ENCODE measurements around the gene OR8G1.
A peak's percentile ranks its signal among the peaks of the same experiment; 100 is the strongest.

The OR8G1 gene

GRCh38 chr11:124240621-124241397 is at the start of gene OR8G1:
TSS of gene OR8G1 (plus strand) at chr11:124241095. CDS start at chr11:124249676, 8,581 bp downstream.
- no peak within 1 kb of the TSS for H3K4me3 ChIP-seq (replicated peaks in 1 of 2; ENCODE audit: low read depth in 2 of 2, low read length in 2 of 2)
- no peak for DNase-seq (ENCODE audit: low read depth in 2 of 2)
- TF ChIP-seq CTCF (IDR thresholded peaks at IDR 0.05; ENCODE audit: low read depth, low read length) = no peak

GRCh38 chr11:124193221-124194010 is 47.5 kb upstream of the OR8G1 start:
- no peak overlapping the region for H3K4me3 ChIP-seq (replicated peaks in 1 of 2; ENCODE audit: low read depth in 2 of 2, low read length in 2 of 2)
- no peak for TF ChIP-seq CTCF (IDR thresholded peaks at IDR 0.05; ENCODE audit: low read depth, low read length)
- no peak for DNase-seq (ENCODE audit: low read depth in 2 of 2)

GRCh38 chr11:124194293-124195188 is 46.4 kb upstream of the OR8G1 start:
- TF ChIP-seq CTCF (IDR thresholded peaks at IDR 0.05; ENCODE audit: low read depth, low read length) = no peak
- DNase-seq (ENCODE audit: low read depth in 2 of 2) = peak; percentile 45 to 48
- no peak overlapping the region for H3K4me3 ChIP-seq (replicated peaks in 1 of 2; ENCODE audit: low read depth in 2 of 2, low read length in 2 of 2)

- TF ChIP-seq CTCF (IDR thresholded peaks at IDR 0.05; ENCODE audit: low read depth, low read length) = peak; percentile 81
- no peak overlapping the region for H3K4me3 ChIP-seq (replicated peaks in 1 of 2; ENCODE audit: low read depth in 2 of 2, low read length in 2 of 2)
- DNase-seq (ENCODE audit: low read depth in 2 of 2) = peak; percentile 80 to 81
These were observed 45.6 kb upstream of the OR8G1 start for GRCh38 chr11:124195189-124195734.

GRCh38 chr11:124197999-124198398 is 42.9 kb upstream of the OR8G1 start:
- H3K4me3 ChIP-seq (replicated peaks in 1 of 2; ENCODE audit: low read depth in 2 of 2, low read length in 2 of 2) = no peak overlapping the region
- TF ChIP-seq CTCF (IDR thresholded peaks at IDR 0.05; ENCODE audit: low read depth, low read length) = no peak

GRCh38 chr11:124198897-124199296 is 42.0 kb upstream of the OR8G1 start:
- TF ChIP-seq CTCF (IDR thresholded peaks at IDR 0.05; ENCODE audit: low read depth, low read length) = no peak
- peak in 1 of 2 donors; percentile 5 for DNase-seq (ENCODE audit: low read depth in 2 of 2)
- no peak overlapping the region for H3K4me3 ChIP-seq (replicated peaks in 1 of 2; ENCODE audit: low read depth in 2 of 2, low read length in 2 of 2)

More at GRCh38 chr11:124197999-124198398, 42.9 kb upstream of the OR8G1 start:
- no peak for DNase-seq (ENCODE audit: low read depth in 2 of 2)

Measured in cardiac fibroblast (primary cell).